Measurements from ENCODE around the gene APH1A. TPM values are rescaled to one million over a fixed set of nuclear protein-coding genes. Genes with fewer than 3 reads are reported as not detected.
A peak's percentile ranks its signal among the peaks of the same experiment; 100 is the strongest.

APH1A gene
- total and polyA plus RNA-seq, 9 of the 15 experiments (the other 6 are each of a cell fraction or from before 2014, with no cell fraction given), result 5.6 to 123 (median 77.0) TPM

GRCh38 chr1:150235294-150235851 lies 33.4 kb downstream of the APH1A start (continued):
- TF ChIP-seq ARID4B (CRISPR knock-in tag; IDR thresholded peaks at IDR 0.05) (peak; percentile 51; the same call in 1 of the 2 replicates), MCM5 (IDR thresholded peaks at IDR 0.05; ENCODE audit: low read depth) (no peak), CREB3L1 (IDR thresholded peaks at IDR 0.05; ENCODE audit: borderline replicate concordance, low read depth) (no peak), HEY1 (CRISPR knock-in tag; IDR thresholded peaks at IDR 0.05; ENCODE audit: borderline replicate concordance) (no peak), CREBBP (IDR thresholded peaks at IDR 0.05; ENCODE audit: low read depth, low read length) (no peak), EWSR1 (IDR thresholded peaks at IDR 0.05; ENCODE audit: borderline replicate concordance, low read depth, partially characterized antibody) (no peak), CCNT2 (IDR thresholded peaks at IDR 0.05; ENCODE audit: borderline replicate concordance, extremely low read depth, insufficient read length, low read depth, low read length) (peak; percentile 35), HLTF (IDR thresholded peaks at IDR 0.05) (no peak), CUX1 (CRISPR knock-in tag; IDR thresholded peaks at IDR 0.05) (no peak), SAFB2 (IDR thresholded peaks at IDR 0.05; ENCODE audit: borderline replicate concordance, low read depth, low read length, severe bottlenecking) (no peak), HMBOX1 (IDR thresholded peaks at IDR 0.05) (no peak), USF2 (CRISPR knock-in tag; IDR thresholded peaks at IDR 0.05) (no peak)

Measured in K562 (cell line).